ENCODE measurements around the gene RPS6KB2.

The RPS6KB2 gene

GRCh38 chr11:67407688-67408163 is 20.6 kb upstream of the RPS6KB2 start:
- no peaks in the 10 kb centered on the region for H3K9me3 ChIP-seq (ENCODE audit: severe bottlenecking)
- H3K4me3 ChIP-seq (ENCODE audit: severe bottlenecking), result no peak overlapping the region
- no peaks in the 10 kb centered on the region for H3K4me1 ChIP-seq (ENCODE audit: insufficient read depth, poor library complexity, severe bottlenecking)
- H3K36me3 ChIP-seq (ENCODE audit: low read depth), result no peaks in the 10 kb centered on the region
- no peak for TF ChIP-seq CTCF (IDR thresholded peaks at IDR 0.05; ENCODE audit: poor library complexity, severe bottlenecking)
- DNase-seq (ENCODE audit: low spot score) (no peak), ATAC-seq (ENCODE audit: low read depth) (no peak)
- no peak overlapping the region for H3K27ac ChIP-seq (ENCODE audit: poor library complexity, severe bottlenecking)
- H3K27me3 ChIP-seq (ENCODE audit: insufficient read depth, poor library complexity, severe bottlenecking), result no peaks in the 10 kb centered on the region

GRCh38 chr11:67408437-67409200 is 19.7 kb upstream of the RPS6KB2 start:
- DNase-seq (ENCODE audit: low spot score) (no peak), ATAC-seq (ENCODE audit: low read depth) (no peak)
- no peak for TF ChIP-seq CTCF (IDR thresholded peaks at IDR 0.05; ENCODE audit: poor library complexity, severe bottlenecking)
- Histone ChIP-seq H3K4me1 (ENCODE audit: insufficient read depth, poor library complexity, severe bottlenecking) (no peaks in the 10 kb centered on the region), H3K4me3 (ENCODE audit: severe bottlenecking) (no peak overlapping the region), H3K9me3 (ENCODE audit: severe bottlenecking) (no peaks in the 10 kb centered on the region), H3K36me3 (ENCODE audit: low read depth) (no peaks in the 10 kb centered on the region), H3K27me3 (ENCODE audit: insufficient read depth, poor library complexity, severe bottlenecking) (no peaks in the 10 kb centered on the region), H3K27ac (ENCODE audit: poor library complexity, severe bottlenecking) (no peak overlapping the region)

GRCh38 chr11:67409261-67409666 is 19.0 kb upstream of the RPS6KB2 start:
- no peak for TF ChIP-seq CTCF (IDR thresholded peaks at IDR 0.05; ENCODE audit: poor library complexity, severe bottlenecking)
- no peaks in the 10 kb centered on the region for H3K36me3 ChIP-seq (ENCODE audit: low read depth)
- no peak overlapping the region for H3K27ac ChIP-seq (ENCODE audit: poor library complexity, severe bottlenecking)
- no peaks in the 10 kb centered on the region for H3K4me1 ChIP-seq (ENCODE audit: insufficient read depth, poor library complexity, severe bottlenecking)
- no peak overlapping the region for H3K4me3 ChIP-seq (ENCODE audit: severe bottlenecking)
- no peak for DNase-seq (ENCODE audit: low spot score)
- no peaks in the 10 kb centered on the region for H3K9me3 ChIP-seq (ENCODE audit: severe bottlenecking)
- ATAC-seq (ENCODE audit: low read depth), result no peak
- no peaks in the 10 kb centered on the region for H3K27me3 ChIP-seq (ENCODE audit: insufficient read depth, poor library complexity, severe bottlenecking)

- no peak for TF ChIP-seq CTCF (IDR thresholded peaks at IDR 0.05; ENCODE audit: poor library complexity, severe bottlenecking)
- no peak for ATAC-seq (ENCODE audit: low read depth)
- H3K4me1 ChIP-seq (ENCODE audit: insufficient read depth, poor library complexity, severe bottlenecking), result no peaks in the 10 kb centered on the region
- no peaks in the 10 kb centered on the region for H3K36me3 ChIP-seq (ENCODE audit: low read depth)
- no peaks in the 10 kb centered on the region for H3K9me3 ChIP-seq (ENCODE audit: severe bottlenecking)
- no peaks in the 10 kb centered on the region for H3K27me3 ChIP-seq (ENCODE audit: insufficient read depth, poor library complexity, severe bottlenecking)
- DNase-seq (ENCODE audit: low spot score), result no peak
- no peak overlapping the region for H3K4me3 ChIP-seq (ENCODE audit: severe bottlenecking)
- H3K27ac ChIP-seq (ENCODE audit: poor library complexity, severe bottlenecking), result no peak overlapping the region
These were observed 18.4 kb upstream of the RPS6KB2 start for GRCh38 chr11:67409781-67410368.

- H3K27ac ChIP-seq (ENCODE audit: poor library complexity, severe bottlenecking), result no peak overlapping the region
- no peaks in the 10 kb centered on the region for H3K4me1 ChIP-seq (ENCODE audit: insufficient read depth, poor library complexity, severe bottlenecking)
- DNase-seq (ENCODE audit: low spot score), result no peak
- no peak for ATAC-seq (ENCODE audit: low read depth)
- H3K4me3 ChIP-seq (ENCODE audit: severe bottlenecking), result no peak overlapping the region
- H3K27me3 ChIP-seq (ENCODE audit: insufficient read depth, poor library complexity, severe bottlenecking), result no peaks in the 10 kb centered on the region
- H3K9me3 ChIP-seq (ENCODE audit: severe bottlenecking), result no peaks in the 10 kb centered on the region
- H3K36me3 ChIP-seq (ENCODE audit: low read depth), result no peaks in the 10 kb centered on the region
- no peak for TF ChIP-seq CTCF (IDR thresholded peaks at IDR 0.05; ENCODE audit: poor library complexity, severe bottlenecking)
These were observed 17.9 kb upstream of the RPS6KB2 start for GRCh38 chr11:67410369-67410831.

Measured in RWPE2 (cell line).